Measurements from ENCODE around the gene RFX8.

The RFX8 gene

GRCh38 chr2:101399021-101399799 is 75.7 kb downstream of the RFX8 start:
- Mint-ChIP-seq H3K4me3 (no peak overlapping the region), H3K27ac (no peak overlapping the region), H3K27me3 (ENCODE audit: low read depth) (peaks cover 42% of the 10 kb centered on the region), H3K9me3 (no peaks in the 10 kb centered on the region), H3K36me3 (ENCODE audit: low read depth) (no peaks in the 10 kb centered on the region), H3K4me1 (peaks cover 19% of the 10 kb centered on the region)
- TF ChIP-seq CTCF (IDR thresholded peaks at IDR 0.05; ENCODE audit: unreplicated experiment in 3 of 3), result no peak

- Mint-ChIP-seq H3K27me3 (ENCODE audit: low read depth) (peaks cover 45% of the 10 kb centered on the region), H3K4me3 (no peak overlapping the region), H3K27ac (no peak overlapping the region), H3K36me3 (ENCODE audit: low read depth) (no peaks in the 10 kb centered on the region), H3K9me3 (no peaks in the 10 kb centered on the region), H3K4me1 (peaks cover 19% of the 10 kb centered on the region)
- no peak for TF ChIP-seq CTCF (IDR thresholded peaks at IDR 0.05; ENCODE audit: unreplicated experiment in 3 of 3)
These were observed 76.6 kb downstream of the RFX8 start for GRCh38 chr2:101398116-101398821.

- TF ChIP-seq CTCF (IDR thresholded peaks at IDR 0.05; ENCODE audit: unreplicated experiment in 3 of 3), result no peak
- Mint-ChIP-seq H3K4me1 (peaks cover 19% of the 10 kb centered on the region), H3K9me3 (no peaks in the 10 kb centered on the region), H3K27ac (no peak overlapping the region), H3K27me3 (ENCODE audit: low read depth) (peaks cover 52% of the 10 kb centered on the region), H3K4me3 (no peak overlapping the region), H3K36me3 (ENCODE audit: low read depth) (no peaks in the 10 kb centered on the region)
These were observed 78.6 kb downstream of the RFX8 start for GRCh38 chr2:101396316-101396717.

DNA sequence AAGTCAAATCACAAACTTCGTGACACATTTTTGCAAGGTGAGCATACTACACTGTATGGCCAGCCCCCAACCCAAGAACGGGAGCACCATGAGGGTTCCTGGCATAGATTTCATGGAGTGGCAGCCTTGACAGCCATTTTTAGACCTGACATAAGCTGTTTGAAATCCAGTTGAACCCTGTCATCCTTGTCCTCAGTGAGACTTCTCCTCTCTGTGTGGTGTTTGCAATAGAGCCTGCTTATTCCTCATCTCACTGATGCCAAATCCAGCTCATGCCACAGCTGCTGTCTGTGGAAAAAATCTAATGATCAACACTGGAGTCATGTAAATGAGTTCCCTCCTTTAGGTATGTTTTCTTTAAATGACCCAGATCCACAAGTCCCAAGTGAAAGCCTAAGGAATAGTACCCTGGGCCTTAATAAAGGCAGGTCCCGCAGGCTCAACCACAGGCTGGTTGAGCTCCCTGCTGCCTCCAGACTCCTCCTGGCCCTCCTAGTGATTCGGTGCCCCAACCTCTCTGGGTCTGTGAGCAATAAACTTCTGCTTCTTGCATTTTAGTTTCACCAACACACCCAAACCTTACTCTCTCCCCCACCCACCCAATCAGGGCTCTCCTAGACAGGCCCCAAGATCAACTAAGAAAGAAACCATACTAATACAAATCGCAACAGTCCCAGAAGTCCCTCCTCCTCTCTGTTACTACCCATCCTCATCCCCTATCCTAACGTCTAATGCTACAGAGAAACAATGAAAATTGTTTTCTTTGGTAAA is 79.2 kb downstream of the RFX8 start:
- H3K9me3 Mint-ChIP-seq, result no peaks in the 10 kb centered on the region
- peaks cover 19% of the 10 kb centered on the region for H3K4me1 Mint-ChIP-seq
- no peaks in the 10 kb centered on the region for H3K36me3 Mint-ChIP-seq (ENCODE audit: low read depth)
- TF ChIP-seq CTCF (IDR thresholded peaks at IDR 0.05; ENCODE audit: unreplicated experiment in 3 of 3), result no peak
- H3K27ac Mint-ChIP-seq, result no peak overlapping the region
- peaks cover 54% of the 10 kb centered on the region for H3K27me3 Mint-ChIP-seq (ENCODE audit: low read depth)
- H3K4me3 Mint-ChIP-seq, result no peak overlapping the region

- Mint-ChIP-seq H3K36me3 (ENCODE audit: low read depth) (no peaks in the 10 kb centered on the region), H3K4me3 (peak overlapping the region; percentile 71 to 82 (median 81)), H3K4me1 (no peaks in the 10 kb centered on the region), H3K27me3 (ENCODE audit: low read depth) (peaks cover 92% of the 10 kb centered on the region), H3K9me3 (peaks cover 2% of the 10 kb centered on the region), H3K27ac (no peak overlapping the region)
- no peak for TF ChIP-seq CTCF (IDR thresholded peaks at IDR 0.05; ENCODE audit: unreplicated experiment in 3 of 3)
These were observed 86.7 kb downstream of the RFX8 start for GRCh38 chr2:101388232-101388631.

All from nephron (organoid).